Measurements from ENCODE around the gene SCYGR5.
A peak's percentile ranks its signal among the peaks of the same experiment; 100 is the strongest.
"Not testable (repeated sequence)": the region's sequence is repeated elsewhere in the genome, so short reads cannot be mapped to it uniquely, and the experiment has no call there.

SCYGR5 gene, protein sequence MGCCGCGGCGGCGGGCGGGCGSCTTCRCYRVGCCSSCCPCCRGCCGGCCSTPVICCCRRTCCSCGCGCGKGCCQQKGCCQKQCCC

DNA sequence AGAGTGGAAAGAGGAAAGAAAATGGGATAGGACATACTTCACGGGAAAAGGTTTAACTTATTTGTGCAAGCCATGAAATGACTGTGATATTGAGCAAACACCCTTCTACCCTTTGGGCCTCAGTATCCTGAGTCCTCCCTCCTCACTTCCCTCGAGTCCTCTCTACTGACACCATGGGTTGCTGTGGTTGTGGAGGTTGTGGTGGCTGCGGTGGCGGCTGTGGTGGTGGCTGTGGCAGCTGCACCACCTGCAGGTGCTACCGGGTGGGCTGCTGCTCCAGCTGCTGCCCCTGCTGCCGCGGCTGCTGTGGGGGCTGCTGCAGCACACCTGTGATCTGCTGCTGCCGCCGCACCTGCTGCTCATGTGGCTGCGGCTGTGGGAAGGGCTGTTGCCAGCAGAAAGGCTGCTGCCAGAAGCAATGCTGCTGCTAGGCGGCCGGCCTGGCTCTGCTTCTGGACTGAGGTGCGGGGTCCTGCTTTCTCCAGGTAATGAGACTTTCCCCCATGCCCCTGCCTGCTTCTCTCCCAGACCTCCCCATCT, at the start of gene SCYGR5:
Gene SCYGR5 (plus strand): TSS at position 174 of the 540 bp plus-strand sequence. CDS start 0 bp downstream, at position 174.
- not testable (repeated sequence) for H3K4me3 ChIP-seq (ENCODE audit: control insufficient read depth, low read depth, low read length); DNase-seq (ENCODE audit: low read depth)

DNA sequence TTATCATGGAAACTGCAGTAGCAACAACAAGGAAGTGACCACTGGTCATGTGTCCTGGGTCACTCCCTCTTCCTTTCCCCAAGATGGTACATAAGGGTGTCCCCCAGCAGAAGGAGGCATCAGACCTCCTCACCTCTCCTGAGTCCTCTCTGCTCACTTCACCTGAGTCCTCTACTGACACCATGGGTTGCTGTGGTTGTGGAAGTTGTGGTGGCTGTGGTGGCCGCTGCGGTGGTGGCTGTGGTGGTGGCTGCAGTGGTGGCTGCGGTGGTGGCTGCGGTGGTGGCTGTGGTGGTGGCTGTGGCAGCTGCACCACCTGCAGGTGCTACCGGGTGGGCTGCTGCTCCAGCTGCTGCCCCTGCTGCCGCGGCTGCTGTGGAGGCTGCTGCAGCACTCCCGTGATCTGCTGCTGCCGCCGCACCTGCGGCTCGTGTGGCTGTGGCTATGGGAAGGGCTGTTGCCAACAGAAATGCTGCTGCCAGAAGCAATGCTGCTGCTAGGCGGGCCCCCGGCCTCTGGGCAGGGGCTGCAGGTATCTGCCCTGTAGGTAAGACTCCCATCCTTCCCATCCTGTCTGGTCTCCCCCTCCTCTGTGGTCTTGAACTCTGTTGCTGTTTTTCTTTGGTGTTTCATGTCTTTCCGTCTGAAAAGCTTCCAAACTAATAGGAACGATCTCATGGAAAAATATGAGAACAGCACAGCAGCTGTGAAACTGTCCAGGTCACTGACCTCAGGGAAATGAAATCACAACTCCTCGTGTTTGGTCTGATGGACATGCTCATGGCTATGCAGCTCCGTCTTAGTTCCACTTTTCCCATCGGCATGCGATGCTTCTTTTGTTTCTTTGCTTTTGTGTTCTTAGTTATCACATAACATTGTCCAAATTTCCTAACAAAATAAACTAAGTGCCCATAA, 49.0 kb upstream of the SCYGR5 start, which contains the start of gene SCYGR4:
Gene SCYGR4 (plus strand): TSS at position 183 of the 915 bp plus-strand sequence. CDS start 0 bp downstream, at position 183.
- peak; percentile 80 for DNase-seq (ENCODE audit: low read depth)
- TF ChIP-seq, protein P1, sequence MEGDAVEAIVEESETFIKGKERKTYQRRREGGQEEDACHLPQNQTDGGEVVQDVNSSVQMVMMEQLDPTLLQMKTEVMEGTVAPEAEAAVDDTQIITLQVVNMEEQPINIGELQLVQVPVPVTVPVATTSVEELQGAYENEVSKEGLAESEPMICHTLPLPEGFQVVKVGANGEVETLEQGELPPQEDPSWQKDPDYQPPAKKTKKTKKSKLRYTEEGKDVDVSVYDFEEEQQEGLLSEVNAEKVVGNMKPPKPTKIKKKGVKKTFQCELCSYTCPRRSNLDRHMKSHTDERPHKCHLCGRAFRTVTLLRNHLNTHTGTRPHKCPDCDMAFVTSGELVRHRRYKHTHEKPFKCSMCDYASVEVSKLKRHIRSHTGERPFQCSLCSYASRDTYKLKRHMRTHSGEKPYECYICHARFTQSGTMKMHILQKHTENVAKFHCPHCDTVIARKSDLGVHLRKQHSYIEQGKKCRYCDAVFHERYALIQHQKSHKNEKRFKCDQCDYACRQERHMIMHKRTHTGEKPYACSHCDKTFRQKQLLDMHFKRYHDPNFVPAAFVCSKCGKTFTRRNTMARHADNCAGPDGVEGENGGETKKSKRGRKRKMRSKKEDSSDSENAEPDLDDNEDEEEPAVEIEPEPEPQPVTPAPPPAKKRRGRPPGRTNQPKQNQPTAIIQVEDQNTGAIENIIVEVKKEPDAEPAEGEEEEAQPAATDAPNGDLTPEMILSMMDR (conservative IDR thresholded peaks at IDR 0.05; ENCODE audit: control insufficient read depth, insufficient read depth, low read depth, low read length), result no peak
- no peak within 1 kb of the TSS for H3K4me3 ChIP-seq (ENCODE audit: control insufficient read depth, low read depth, low read length)

DNA sequence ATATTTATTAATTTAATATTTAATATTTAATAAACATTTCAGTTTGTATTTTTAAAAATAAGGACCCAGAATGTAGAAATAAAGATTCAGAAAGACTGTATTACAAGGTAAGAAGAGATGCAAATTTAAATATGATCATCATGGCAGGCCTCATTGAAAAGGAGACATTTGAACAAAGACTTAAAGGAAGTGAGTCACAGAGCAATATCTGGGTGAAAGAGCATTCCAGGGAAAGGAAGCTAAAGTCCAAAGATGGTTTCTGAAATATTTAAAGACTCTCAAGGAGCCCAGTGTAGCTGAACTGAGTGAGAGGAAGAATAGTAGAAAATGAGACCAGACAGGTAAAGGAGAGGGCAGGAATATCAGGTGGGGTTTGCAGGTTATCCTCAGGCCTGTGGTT, 43.4 kb upstream of the SCYGR5 start:
- peak; percentile 54 for DNase-seq (ENCODE audit: low read depth)
- TF ChIP-seq, protein P1 (conservative IDR thresholded peaks at IDR 0.05; ENCODE audit: control insufficient read depth, insufficient read depth, low read depth, low read length), result no peak
- no peak overlapping the region for H3K4me3 ChIP-seq (ENCODE audit: control insufficient read depth, low read depth, low read length)

DNA sequence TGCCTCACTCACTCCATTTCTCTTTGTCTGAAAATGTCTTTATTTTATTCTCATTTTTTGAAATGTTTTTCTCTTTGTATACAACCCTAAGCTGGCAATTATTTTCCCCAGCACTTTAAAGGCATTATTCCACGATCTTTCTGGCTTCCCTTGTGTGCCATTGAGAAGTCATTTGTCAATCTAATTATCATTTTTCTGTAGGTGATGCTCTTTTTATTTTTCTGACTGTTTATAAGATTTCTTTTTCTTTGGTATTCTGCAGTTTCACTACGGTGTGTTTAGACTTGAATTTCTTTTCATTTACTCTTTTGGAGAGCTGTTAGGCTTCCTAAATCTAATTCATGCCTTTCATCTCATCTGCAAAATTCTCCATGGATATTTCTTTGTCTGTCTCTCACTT, 41.2 kb upstream of the SCYGR5 start:
- TF ChIP-seq, protein P1 (conservative IDR thresholded peaks at IDR 0.05; ENCODE audit: control insufficient read depth, insufficient read depth, low read depth, low read length), result no peak
- no peak for DNase-seq (ENCODE audit: low read depth)
- H3K4me3 ChIP-seq (ENCODE audit: control insufficient read depth, low read depth, low read length), result no peak overlapping the region

DNA sequence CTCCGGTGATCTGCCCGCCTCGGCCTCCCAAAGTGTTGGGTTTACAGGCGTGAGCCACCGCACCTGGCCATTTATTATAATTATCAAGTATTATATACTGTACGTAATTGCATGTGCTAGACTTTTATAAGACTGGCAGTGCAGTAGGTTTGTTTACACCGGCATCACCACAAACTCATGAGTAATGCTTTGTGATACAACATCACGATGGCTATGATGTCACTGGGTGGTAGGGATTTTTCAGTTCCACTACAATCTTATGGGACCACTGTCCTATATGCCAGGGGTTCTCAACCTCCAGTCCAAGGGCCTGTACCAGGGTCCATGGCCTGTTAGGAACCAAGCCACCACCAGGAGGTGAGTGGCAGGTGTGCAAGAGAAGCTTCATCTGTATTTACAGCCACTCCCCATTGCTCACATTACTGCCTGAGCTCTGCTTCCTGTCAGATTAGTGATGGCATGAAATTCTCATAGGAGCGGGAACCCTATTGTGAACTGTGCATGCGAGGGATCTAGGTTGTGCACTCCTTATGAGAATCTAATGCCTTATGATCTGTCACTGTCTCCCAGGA, 39.9 kb upstream of the SCYGR5 start:
- peak; percentile 8 for DNase-seq (ENCODE audit: low read depth)
- TF ChIP-seq, protein P1 (conservative IDR thresholded peaks at IDR 0.05; ENCODE audit: control insufficient read depth, insufficient read depth, low read depth, low read length), result no peak
- H3K4me3 ChIP-seq (ENCODE audit: control insufficient read depth, low read depth, low read length), result no peak overlapping the region

DNA sequence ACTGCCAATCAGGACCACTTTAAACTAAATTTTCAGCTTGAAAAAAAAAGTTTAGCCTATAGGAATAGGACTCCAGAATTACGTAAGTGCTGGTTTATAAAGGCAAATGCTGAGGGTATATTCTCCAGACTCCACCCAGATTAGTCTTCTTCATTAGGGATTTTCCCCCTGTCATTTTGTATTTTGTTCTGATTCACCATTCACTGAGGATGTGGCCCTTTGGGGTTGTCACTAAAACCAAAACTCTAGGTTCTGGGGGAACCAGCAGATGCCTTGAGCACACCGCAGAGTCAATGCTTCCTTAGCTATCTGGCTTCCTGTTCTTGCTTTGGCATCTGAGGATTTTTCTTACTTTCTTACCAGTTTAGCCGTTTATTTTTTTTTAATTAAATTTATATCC, 38.8 kb upstream of the SCYGR5 start:
- H3K4me3 ChIP-seq (ENCODE audit: control insufficient read depth, low read depth, low read length), result no peak overlapping the region
- TF ChIP-seq, protein P1 (conservative IDR thresholded peaks at IDR 0.05; ENCODE audit: control insufficient read depth, insufficient read depth, low read depth, low read length), result no peak
- DNase-seq (ENCODE audit: low read depth), result no peak

DNA sequence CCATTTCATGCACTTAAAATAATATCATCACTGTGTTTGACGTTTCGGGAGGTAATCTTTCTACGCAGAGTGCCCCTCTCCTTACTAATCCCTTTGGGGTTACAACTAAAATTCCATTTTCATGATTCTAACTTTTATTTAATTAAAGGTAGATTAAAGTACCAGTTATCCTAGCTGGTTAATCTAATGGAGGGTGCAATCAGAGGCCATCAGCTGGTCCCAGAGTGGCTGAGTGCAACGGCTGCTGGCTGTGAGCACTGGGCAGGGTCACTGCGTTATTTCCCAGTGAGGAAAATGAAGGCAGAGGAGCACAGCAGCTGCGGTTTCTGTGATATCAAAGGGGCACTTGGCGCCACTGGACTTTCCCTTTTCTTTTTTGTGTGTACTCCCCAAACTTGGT, 37.2 kb upstream of the SCYGR5 start:
- no peak for DNase-seq (ENCODE audit: low read depth)
- no peak overlapping the region for H3K4me3 ChIP-seq (ENCODE audit: control insufficient read depth, low read depth, low read length)
- TF ChIP-seq, protein P1 (conservative IDR thresholded peaks at IDR 0.05; ENCODE audit: control insufficient read depth, insufficient read depth, low read depth, low read length), result no peak
